ENCODE data around the gene ABCA1. TPM values are rescaled to one million over a fixed set of nuclear protein-coding genes. Genes with fewer than 3 reads are reported as not detected.

Gene ABCA1
- total and polyA plus RNA-seq, 10 of the 15 experiments (the other 5 are each of a cell fraction or from before 2014, with no cell fraction given): 0.01 to 0.56 (median 0.16) TPM

DNA sequence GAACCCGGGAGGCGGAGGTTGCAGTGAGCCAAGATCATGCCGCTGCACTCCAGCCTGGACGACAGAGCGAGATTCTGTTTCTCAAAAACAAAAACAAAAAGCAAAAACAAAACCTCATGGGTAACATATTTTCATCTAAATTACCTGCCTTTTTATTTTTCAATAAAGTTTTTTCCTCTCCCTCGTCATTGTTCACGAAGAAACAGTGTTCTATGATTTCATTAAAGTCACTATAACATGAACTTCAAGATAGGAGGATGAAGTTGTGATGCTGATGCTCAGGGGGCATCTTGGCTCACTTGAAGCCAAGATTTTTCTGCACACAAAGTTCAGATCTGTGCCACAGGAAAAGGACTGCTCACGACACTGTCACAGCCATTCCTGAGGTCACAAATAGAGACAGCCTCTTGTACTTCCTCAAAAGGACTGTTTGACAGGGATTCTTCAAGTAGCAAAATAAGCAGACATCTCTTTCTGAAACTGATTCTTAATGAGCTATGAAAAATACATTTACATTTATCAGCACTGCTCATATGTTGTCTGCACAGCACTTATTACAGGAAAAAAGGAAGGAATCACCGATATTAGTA is 147.9 kb downstream of the ABCA1 start:
- no peak for FAIRE-seq
- TF ChIP-seq SREBF1 (IDR thresholded peaks at IDR 0.05; ENCODE audit: low read length) (no peak), POU2F2 (IDR thresholded peaks at IDR 0.05; ENCODE audit: borderline replicate concordance, low read depth, low read length) (no peak), RUNX3 (IDR thresholded peaks at IDR 0.05; ENCODE audit: low read length) (no peak), NR2F1 (conservative IDR thresholded peaks at IDR 0.05) (no peak), POLR2AphosphoS2 (IDR thresholded peaks at IDR 0.05; ENCODE audit: low read depth, low read length) (no peak), NFYB (IDR thresholded peaks at IDR 0.05; ENCODE audit: insufficient read depth, low read depth, low read length) (no peak)
- TF ChIP-seq, protein P1, sequence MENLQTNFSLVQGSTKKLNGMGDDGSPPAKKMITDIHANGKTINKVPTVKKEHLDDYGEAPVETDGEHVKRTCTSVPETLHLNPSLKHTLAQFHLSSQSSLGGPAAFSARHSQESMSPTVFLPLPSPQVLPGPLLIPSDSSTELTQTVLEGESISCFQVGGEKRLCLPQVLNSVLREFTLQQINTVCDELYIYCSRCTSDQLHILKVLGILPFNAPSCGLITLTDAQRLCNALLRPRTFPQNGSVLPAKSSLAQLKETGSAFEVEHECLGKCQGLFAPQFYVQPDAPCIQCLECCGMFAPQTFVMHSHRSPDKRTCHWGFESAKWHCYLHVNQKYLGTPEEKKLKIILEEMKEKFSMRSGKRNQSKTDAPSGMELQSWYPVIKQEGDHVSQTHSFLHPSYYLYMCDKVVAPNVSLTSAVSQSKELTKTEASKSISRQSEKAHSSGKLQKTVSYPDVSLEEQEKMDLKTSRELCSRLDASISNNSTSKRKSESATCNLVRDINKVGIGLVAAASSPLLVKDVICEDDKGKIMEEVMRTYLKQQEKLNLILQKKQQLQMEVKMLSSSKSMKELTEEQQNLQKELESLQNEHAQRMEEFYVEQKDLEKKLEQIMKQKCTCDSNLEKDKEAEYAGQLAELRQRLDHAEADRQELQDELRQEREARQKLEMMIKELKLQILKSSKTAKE (IDR thresholded peaks at IDR 0.05; ENCODE audit: low read depth, poor library complexity, severe bottlenecking): no peak
- TF ChIP-seq, protein P2, sequence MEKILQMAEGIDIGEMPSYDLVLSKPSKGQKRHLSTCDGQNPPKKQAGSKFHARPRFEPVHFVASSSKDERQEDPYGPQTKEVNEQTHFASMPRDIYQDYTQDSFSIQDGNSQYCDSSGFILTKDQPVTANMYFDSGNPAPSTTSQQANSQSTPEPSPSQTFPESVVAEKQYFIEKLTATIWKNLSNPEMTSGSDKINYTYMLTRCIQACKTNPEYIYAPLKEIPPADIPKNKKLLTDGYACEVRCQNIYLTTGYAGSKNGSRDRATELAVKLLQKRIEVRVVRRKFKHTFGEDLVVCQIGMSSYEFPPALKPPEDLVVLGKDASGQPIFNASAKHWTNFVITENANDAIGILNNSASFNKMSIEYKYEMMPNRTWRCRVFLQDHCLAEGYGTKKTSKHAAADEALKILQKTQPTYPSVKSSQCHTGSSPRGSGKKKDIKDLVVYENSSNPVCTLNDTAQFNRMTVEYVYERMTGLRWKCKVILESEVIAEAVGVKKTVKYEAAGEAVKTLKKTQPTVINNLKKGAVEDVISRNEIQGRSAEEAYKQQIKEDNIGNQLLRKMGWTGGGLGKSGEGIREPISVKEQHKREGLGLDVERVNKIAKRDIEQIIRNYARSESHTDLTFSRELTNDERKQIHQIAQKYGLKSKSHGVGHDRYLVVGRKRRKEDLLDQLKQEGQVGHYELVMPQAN (conservative IDR thresholded peaks at IDR 0.05): no peak
- TF ChIP-seq, protein P3, sequence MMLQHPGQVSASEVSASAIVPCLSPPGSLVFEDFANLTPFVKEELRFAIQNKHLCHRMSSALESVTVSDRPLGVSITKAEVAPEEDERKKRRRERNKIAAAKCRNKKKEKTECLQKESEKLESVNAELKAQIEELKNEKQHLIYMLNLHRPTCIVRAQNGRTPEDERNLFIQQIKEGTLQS (IDR thresholded peaks at IDR 0.05; ENCODE audit: borderline replicate concordance, extremely low read depth, low read depth, low read length): no peak
- ATAC-seq: no peak
- intact Hi-C loops (cut with micrococcal nuclease; ENCODE audit: unreplicated experiment): loop anchor here (2.0 to 10.0 kb wide), 4 partner anchors 83 to 775 kb away; partner anchors contain the start of genes FKTN and SLC44A1
- no peaks in the 10 kb centered on the region for H3K9me3 ChIP-seq (replicated peaks; ENCODE audit: control insufficient read depth, insufficient read depth, low read length)
- no peak overlapping the region for H3K27ac ChIP-seq (ENCODE audit: control insufficient read depth, insufficient read depth)
- CTCF ChIA-PET: interaction anchor here (0.8 to 3.6 kb wide), 24 partner anchors 10 to 828 kb away, joined by 3 to 17 read pairs (median 4); partner anchors contain the start of genes NIPSNAP3A and NIPSNAP3B
- POLR2A ChIA-PET: interaction anchor here (0.6 to 1.3 kb wide), 2 partner anchors 11 to 340 kb away, joined by 3 to 4 read pairs; no protein-coding TSS in a partner anchor
- no TSS peak for BruUV-seq (replicated peaks)
- WGBS (ENCODE audit: insufficient coverage, insufficient replicate concordance, low lambda C conversion rate, missing lambda C conversion rate): 80% methylated on average over 9 of the region's 9 CpGs
- no peak for DNase-seq (ENCODE audit: low read depth, low spot score)
- H2AFZ ChIP-seq (ENCODE audit: control insufficient read depth, low read depth, low read length): peak overlapping the region; percentile 40
- peaks cover 17% of the 10 kb centered on the region for H3K4me1 ChIP-seq (ENCODE audit: control insufficient read depth, insufficient read depth, low read length)
- no peaks in the 10 kb centered on the region for H4K20me1 ChIP-seq (ENCODE audit: control insufficient read depth, insufficient read depth)
- H3K4me3 ChIP-seq: no peak overlapping the region
- in situ Hi-C loops (cut with MboI): loop anchor here (5.0 kb wide), 2 partner anchors 377 to 637 kb away; no protein-coding TSS in a partner anchor
- RAD21 ChIA-PET (ENCODE audit: unreplicated experiment): interaction anchor here (0.8 to 1.7 kb wide), 14 partner anchors 11 to 637 kb away, joined by 3 to 7 read pairs (median 5); partner anchors contain the start of gene NIPSNAP3A
- H3K4me2 ChIP-seq (ENCODE audit: control insufficient read depth, insufficient read depth): no peak overlapping the region
- no peaks in the 10 kb centered on the region for H3K36me3 ChIP-seq (ENCODE audit: control insufficient read depth in 2 of 2, insufficient read depth in 2 of 2, low read length in 1 of 2)
- SMC1A ChIA-PET (ENCODE audit: uncharacterized antibody, unreplicated experiment): interaction anchor here (0.7 to 4.0 kb wide), 11 partner anchors 10 to 638 kb away, joined by 3 to 23 read pairs (median 6); partner anchors contain the start of genes NIPSNAP3A and NIPSNAP3B
- no peak overlapping the region for H3K9ac ChIP-seq (ENCODE audit: control insufficient read depth, insufficient read depth, low read length)
- H3K27me3 ChIP-seq (replicated peaks in 1 of 2; ENCODE audit: control insufficient read depth in 2 of 2, insufficient read depth in 2 of 2, low read length in 1 of 2): no peaks in the 10 kb centered on the region
- no peaks in the 10 kb centered on the region for H3K79me2 ChIP-seq (ENCODE audit: control insufficient read depth, insufficient read depth, low read length)
